ENCODE results near the gene MAFF.

GRCh38 chr22:38236786-38237185 is 35.0 kb downstream of the MAFF start:
- TF ChIP-seq CTCF (IDR thresholded peaks at IDR 0.05) = no peak
- TF ChIP-seq POLR2AphosphoS5 (IDR thresholded peaks at IDR 0.05; ENCODE audit: low read depth, low read length) = no peak
- TF ChIP-seq REST (IDR thresholded peaks at IDR 0.05; ENCODE audit: insufficient read depth in 1 of 2, low read depth in 2 of 2, low read length in 1 of 2) = no peak

Data from Panc1 (cell line).